ENCODE measurements around the gene NAT8.
"Not testable (repeated sequence)": the region's sequence is repeated elsewhere in the genome, so short reads cannot be mapped to it uniquely, and the experiment has no call there.

Gene NAT8

GRCh38 chr2:73630662-73631266 lies 11.5 kb downstream of the NAT8 start:
- DNase-seq, result peak in 1 of 3 experiments; percentile 35

GRCh38 chr2:73628493-73628892 lies 13.7 kb downstream of the NAT8 start:
- not testable (repeated sequence) for DNase-seq

- not testable (repeated sequence) for DNase-seq
These were observed 16.0 kb downstream of the NAT8 start for GRCh38 chr2:73626237-73626636.

GRCh38 chr2:73624625-73625024 lies 17.6 kb downstream of the NAT8 start:
- DNase-seq, result not testable (repeated sequence)

- DNase-seq, result not testable (repeated sequence)
These were observed 18.2 kb downstream of the NAT8 start for GRCh38 chr2:73624036-73624435.

- DNase-seq, result not testable (repeated sequence)
These were observed 22.3 kb downstream of the NAT8 start for GRCh38 chr2:73619925-73620324.

GRCh38 chr2:73614997-73615396 lies 27.2 kb downstream of the NAT8 start:
- DNase-seq, result no peak

GRCh38 chr2:73614105-73614504 lies 28.1 kb downstream of the NAT8 start:
- DNase-seq, result no peak

- no peak for DNase-seq
These were observed 30.4 kb downstream of the NAT8 start for GRCh38 chr2:73611867-73612266.

- no peak for DNase-seq
These were observed 31.0 kb downstream of the NAT8 start for GRCh38 chr2:73611193-73611592.

GRCh38 chr2:73610111-73610510 lies 32.1 kb downstream of the NAT8 start:
- DNase-seq, result no peak

GRCh38 chr2:73604589-73604988 lies 37.6 kb downstream of the NAT8 start:
- DNase-seq, result not testable (repeated sequence)

- DNase-seq, result not testable (repeated sequence)
These were observed 39.1 kb downstream of the NAT8 start for GRCh38 chr2:73603099-73603588.

GRCh38 chr2:73601780-73602179 lies 40.4 kb downstream of the NAT8 start:
- no peak for DNase-seq

GRCh38 chr2:73594251-73594650 lies 48.0 kb downstream of the NAT8 start:
- DNase-seq, result no peak

GRCh38 chr2:73593680-73594079 lies 48.5 kb downstream of the NAT8 start:
- DNase-seq, result no peak
